Left cardiac atrium (tissue), 4 donors: ENCODE measurements around the gene SGMS1. TPM values are rescaled to one million over a fixed set of nuclear protein-coding genes. Genes with fewer than 3 reads are reported as not detected.
"Not testable (repeated sequence)": the region's sequence is repeated elsewhere in the genome, so short reads cannot be mapped to it uniquely, and the experiment has no call there.

Experiments used
- ATAC-seq, 2 donors: fragments of 200-7000 bp; cut with Tn5 transposase; one replicate each; pipeline ENCODE4 v1.9.1; 2020; ENCODE audit warnings: mild to moderate bottlenecking in 2 of 2, moderate library complexity in 2 of 2
- DNase-seq: peaks from one replicate; pipeline ENCODE4 v3.0.0-alpha.2; 2020
- intact Hi-C, 2 donors: fragments of 100-400 bp; cut with DNase I; formaldehyde crosslinking; loops; one replicate each; pipeline versions ENCODE4 v1.14.1 to v1.15.1; 2022 to 2023
- long read RNA-seq: library from polyadenylated mRNA; unstranded; transcript quantifications from one replicate; pipeline ENCODE4 v2.0.0, GENCODE V29; 2021
- total RNA-seq, 2 donors: library from RNA; stranded (reverse); fragmentation: NEBNext Ultra II Directional; extraction: Animal tissue kit (Norgen Biotek cat#: 25700); gene quantifications; one replicate each; pipeline ENCODE4 v1.2.1, GENCODE V29; 2021
- donor health status: DM: no; HTN: yes; CAD: no.
- donor health status: DM: no; HTN: yes; CAD: no; lungs with severe emphysema.
- donor health status: DM: yes; HTN: yes; CAD: no.
- donor health status: Dilated cardiomyopathy.

Gene SGMS1
- 10 to 100 TPM; 22.4 to 24.4 TPM for total RNA-seq
- long read RNA-seq, transcript SGMS1-202 (11 exons, 3,744 nt): major isoform, 22 of 35 reads
- long read RNA-seq, partial matches to known transcripts: 3 of 35 reads
- long read RNA-seq, other reads (novel, unspliced or antisense): 10 of 35 reads

- intact Hi-C loops: loop anchor here (2.0 to 10.0 kb wide), 5 partner anchors 47 to 207 kb away; no protein-coding TSS in a partner anchor
- DNase-seq: peak; percentile 91
- ATAC-seq: peak; percentile 77 to 80
Observed at GRCh38 chr10:50623663-50624412, at the start of gene SGMS1. Gene SGMS1 (minus strand): TSS chr10:50623956. CDS start chr10:50344114, 279,842 bp downstream.

GRCh38 chr10:50672152-50672551 lies 48.4 kb upstream of the SGMS1 start:
- ATAC-seq, DNase-seq, intact Hi-C loops: not testable (repeated sequence)

- intact Hi-C loops, ATAC-seq, DNase-seq: not testable (repeated sequence)
Observed at GRCh38 chr10:50671645-50672044, 47.9 kb upstream of the SGMS1 start.

- ATAC-seq, DNase-seq, intact Hi-C loops: not testable (repeated sequence)
Observed at GRCh38 chr10:50669957-50670356, 46.2 kb upstream of the SGMS1 start.

GRCh38 chr10:50667353-50667752 lies 43.6 kb upstream of the SGMS1 start:
- intact Hi-C loops, ATAC-seq, DNase-seq: not testable (repeated sequence)

- DNase-seq, intact Hi-C loops, ATAC-seq: not testable (repeated sequence)
Observed at GRCh38 chr10:50662420-50662819, 38.7 kb upstream of the SGMS1 start.

- intact Hi-C loops, DNase-seq, ATAC-seq: not testable (repeated sequence)
Observed at GRCh38 chr10:50661563-50661962, 37.8 kb upstream of the SGMS1 start.

- DNase-seq (peak; percentile 51), ATAC-seq (peak; percentile 86 to 87)
- intact Hi-C loops: not testable (repeated sequence)
Observed at GRCh38 chr10:50659865-50660730, 36.3 kb upstream of the SGMS1 start.

- DNase-seq, intact Hi-C loops: not testable (repeated sequence)
- peak in 1 of 2 donors; percentile 16 for ATAC-seq
Observed at GRCh38 chr10:50659016-50659864, 35.5 kb upstream of the SGMS1 start.

GRCh38 chr10:50658165-50658564 lies 34.4 kb upstream of the SGMS1 start:
- intact Hi-C loops: no loop called here
- DNase-seq: no peak
- ATAC-seq: no peak

- DNase-seq: no peak
- peak in 1 of 2 donors; percentile 50 for ATAC-seq
- intact Hi-C loops: no loop called here
Observed at GRCh38 chr10:50653758-50654157, 30.0 kb upstream of the SGMS1 start.

- DNase-seq (no peak), ATAC-seq (peak in 1 of 2 donors; percentile 65)
- intact Hi-C loops: no loop called here
Observed at GRCh38 chr10:50653142-50653541, 29.4 kb upstream of the SGMS1 start.

- intact Hi-C loops: no loop called here
- ATAC-seq: no peak
- DNase-seq: no peak
Observed at GRCh38 chr10:50651808-50652207, 28.1 kb upstream of the SGMS1 start.

GRCh38 chr10:50650481-50650880 lies 26.7 kb upstream of the SGMS1 start:
- DNase-seq (no peak), ATAC-seq (no peak)
- intact Hi-C loops: no loop called here

GRCh38 chr10:50648935-50649227 lies 25.1 kb upstream of the SGMS1 start:
- intact Hi-C loops: no loop called here
- DNase-seq: no peak
- no peak for ATAC-seq

GRCh38 chr10:50648089-50648934 lies 24.6 kb upstream of the SGMS1 start:
- DNase-seq: no peak
- ATAC-seq: no peak
- intact Hi-C loops: no loop called here

- DNase-seq, ATAC-seq, intact Hi-C loops: not testable (repeated sequence)
Observed at GRCh38 chr10:50647350-50647749, 23.6 kb upstream of the SGMS1 start.

- intact Hi-C loops: no loop called here
- ATAC-seq (no peak), DNase-seq (no peak)
Observed at GRCh38 chr10:50645236-50645635, 21.5 kb upstream of the SGMS1 start.
